ENCODE measurements around the gene TLX2.

DNA sequence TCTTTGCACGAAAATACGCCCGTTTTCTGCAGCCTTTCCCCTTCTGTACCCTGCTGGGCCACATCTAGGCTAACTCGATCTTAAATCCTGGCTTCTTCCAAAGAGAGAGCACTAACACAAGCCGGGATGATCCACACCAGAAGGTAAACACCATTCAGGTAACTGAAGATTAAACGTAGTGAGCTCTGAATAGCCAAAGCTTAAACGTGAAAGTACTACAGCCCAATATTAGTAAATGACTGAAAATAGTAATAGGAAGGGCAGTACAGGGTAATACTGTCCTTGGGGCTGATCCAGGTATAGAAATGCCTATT, 41.3 kb upstream of the TLX2 start:
- TF ChIP-seq CTCF (IDR thresholded peaks at IDR 0.05; ENCODE audit: extremely low read depth in 1 of 2, insufficient read depth in 1 of 2, low read depth in 1 of 2, low read length in 2 of 2): no peak
- TF ChIP-seq EZH2 (IDR thresholded peaks at IDR 0.05; ENCODE audit: borderline replicate concordance, low read depth, low read length, severe bottlenecking): no peak
- no peak for TF ChIP-seq POLR2A (IDR thresholded peaks at IDR 0.05; ENCODE audit: low read depth, low read length)
- TF ChIP-seq POLR2AphosphoS5 (IDR thresholded peaks at IDR 0.05; ENCODE audit: insufficient read depth, low read depth, low read length): no peak
